DND-41 (cell line): ENCODE data around the gene PROCR.

Source experiments
- ATAC-seq: fragments of 200-7000 bp; cut with Tn5 transposase; 3 replicates; pipeline ENCODE4 v1.9.1; 2021; ENCODE audit warnings: low read depth; ENCODE audit not compliant: insufficient read depth
- DNase-seq: peaks from one replicate; pipeline ENCODE4 v3.0.0-alpha.2; 2020
- H2AFZ ChIP-seq: 2 replicates; pipeline ENCODE4 v1.6.0; 2012; ENCODE audit warnings: low read depth, low read length
- H3K27ac ChIP-seq: 2 replicates; pipeline ENCODE4 v1.5.1; 2012; ENCODE audit warnings: low read length, inconsistent platforms
- H3K27me3 ChIP-seq: fragments of 200-600 bp; sonication (generic); 2 replicates; pipeline ENCODE4 v1.6.0; 2012; ENCODE audit warnings: low read length, mild to moderate bottlenecking, inconsistent platforms; ENCODE audit not compliant: insufficient read depth, poor library complexity
- H3K36me3 ChIP-seq: 2 replicates; pipeline ENCODE4 v1.5.1; 2012; ENCODE audit warnings: low read length, inconsistent platforms; ENCODE audit not compliant: insufficient read depth
- H3K4me1 ChIP-seq: 2 replicates; pipeline ENCODE4 v1.5.1; 2012; ENCODE audit warnings: mild to moderate bottlenecking, low read length; ENCODE audit not compliant: insufficient read depth
- H3K4me2 ChIP-seq: 2 replicates; pipeline ENCODE4 v1.6.0; 2012; ENCODE audit warnings: mild to moderate bottlenecking, moderate library complexity, low read length, inconsistent platforms; ENCODE audit not compliant: insufficient read depth
- H3K4me3 ChIP-seq, 2 experiments: fragments of 200-600 bp in 1 of 2; shearing (Covaris generic) in 1 of 2; 2 replicates each; pipeline ENCODE4 v1.5.1; 2012 to 2016; ENCODE audit warnings: inconsistent platforms in 2 of 2, low read length in 2 of 2, mild to moderate bottlenecking in 2 of 2, low read depth in 1 of 2, moderate library complexity in 1 of 2
- H3K79me2 ChIP-seq: 2 replicates; pipeline ENCODE4 v1.6.0; 2012; ENCODE audit warnings: low read length, inconsistent platforms; ENCODE audit not compliant: insufficient read depth
- H3K9ac ChIP-seq: 2 replicates; pipeline ENCODE4 v1.6.0; 2012; ENCODE audit warnings: low read depth, mild to moderate bottlenecking, inconsistent platforms, low read length, moderate library complexity
- H3K9me3 ChIP-seq: 2 replicates; pipeline ENCODE4 v1.5.1; 2012; ENCODE audit warnings: low read length, moderate library complexity, mild to moderate bottlenecking, inconsistent platforms; ENCODE audit not compliant: insufficient read depth, severe bottlenecking
- H4K20me1 ChIP-seq: 2 replicates; pipeline ENCODE4 v1.6.0; 2012; ENCODE audit warnings: low read length; ENCODE audit not compliant: insufficient read depth
- EZH2 ChIP-seq: IDR thresholded peaks from 3 replicates; pipeline ENCODE4 v1.6.1; 2012; ENCODE audit warnings: borderline replicate concordance, low read depth, mild to moderate bottlenecking, moderate library complexity, low read length, inconsistent platforms; ENCODE audit not compliant: severe bottlenecking
- TF ChIP-seq, protein P1 (sequence below): IDR thresholded peaks from 2 replicates; pipeline ENCODE4 v1.5.1; 2012; ENCODE audit warnings: borderline replicate concordance, low read length, moderate library complexity, mild to moderate bottlenecking; ENCODE audit not compliant: poor library complexity, severe bottlenecking; ENCODE audit errors: extremely low read depth

The PROCR gene

DNA sequence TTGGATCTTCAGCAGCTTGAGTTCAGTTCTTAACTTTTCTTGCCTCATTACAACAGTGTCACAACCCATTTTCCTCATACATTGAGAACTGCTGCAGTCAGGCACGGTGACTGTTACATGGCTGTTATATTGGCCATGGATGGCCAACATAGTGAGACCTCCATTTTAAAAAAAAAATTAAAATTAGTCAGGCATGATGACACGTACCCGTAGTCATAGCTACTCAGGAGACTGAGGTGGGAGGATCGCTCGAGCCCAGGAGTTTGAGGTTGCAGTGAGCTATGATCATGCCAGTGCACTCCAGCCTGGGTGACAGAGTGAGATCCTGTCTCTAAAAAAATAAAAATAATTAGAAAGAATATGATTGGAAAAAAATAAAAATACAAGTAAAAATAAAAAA, 44.7 kb downstream of the PROCR start:
- no peak overlapping the region for H3K4me3 ChIP-seq
- no peaks in the 10 kb centered on the region for H4K20me1 ChIP-seq
- no peak overlapping the region for H2AFZ ChIP-seq
- H3K9ac ChIP-seq = no peak overlapping the region
- peaks cover 9% of the 10 kb centered on the region for H3K27me3 ChIP-seq
- ATAC-seq (no peak), DNase-seq (no peak)
- H3K4me2 ChIP-seq = no peak overlapping the region
- H3K4me1 ChIP-seq = no peaks in the 10 kb centered on the region
- H3K36me3 ChIP-seq = no peaks in the 10 kb centered on the region
- no peak for TF ChIP-seq EZH2
- TF ChIP-seq, protein P1, sequence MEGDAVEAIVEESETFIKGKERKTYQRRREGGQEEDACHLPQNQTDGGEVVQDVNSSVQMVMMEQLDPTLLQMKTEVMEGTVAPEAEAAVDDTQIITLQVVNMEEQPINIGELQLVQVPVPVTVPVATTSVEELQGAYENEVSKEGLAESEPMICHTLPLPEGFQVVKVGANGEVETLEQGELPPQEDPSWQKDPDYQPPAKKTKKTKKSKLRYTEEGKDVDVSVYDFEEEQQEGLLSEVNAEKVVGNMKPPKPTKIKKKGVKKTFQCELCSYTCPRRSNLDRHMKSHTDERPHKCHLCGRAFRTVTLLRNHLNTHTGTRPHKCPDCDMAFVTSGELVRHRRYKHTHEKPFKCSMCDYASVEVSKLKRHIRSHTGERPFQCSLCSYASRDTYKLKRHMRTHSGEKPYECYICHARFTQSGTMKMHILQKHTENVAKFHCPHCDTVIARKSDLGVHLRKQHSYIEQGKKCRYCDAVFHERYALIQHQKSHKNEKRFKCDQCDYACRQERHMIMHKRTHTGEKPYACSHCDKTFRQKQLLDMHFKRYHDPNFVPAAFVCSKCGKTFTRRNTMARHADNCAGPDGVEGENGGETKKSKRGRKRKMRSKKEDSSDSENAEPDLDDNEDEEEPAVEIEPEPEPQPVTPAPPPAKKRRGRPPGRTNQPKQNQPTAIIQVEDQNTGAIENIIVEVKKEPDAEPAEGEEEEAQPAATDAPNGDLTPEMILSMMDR = no peak
- no peak overlapping the region for H3K27ac ChIP-seq
- no peaks in the 10 kb centered on the region for H3K79me2 ChIP-seq
- no peaks in the 10 kb centered on the region for H3K9me3 ChIP-seq

DNA sequence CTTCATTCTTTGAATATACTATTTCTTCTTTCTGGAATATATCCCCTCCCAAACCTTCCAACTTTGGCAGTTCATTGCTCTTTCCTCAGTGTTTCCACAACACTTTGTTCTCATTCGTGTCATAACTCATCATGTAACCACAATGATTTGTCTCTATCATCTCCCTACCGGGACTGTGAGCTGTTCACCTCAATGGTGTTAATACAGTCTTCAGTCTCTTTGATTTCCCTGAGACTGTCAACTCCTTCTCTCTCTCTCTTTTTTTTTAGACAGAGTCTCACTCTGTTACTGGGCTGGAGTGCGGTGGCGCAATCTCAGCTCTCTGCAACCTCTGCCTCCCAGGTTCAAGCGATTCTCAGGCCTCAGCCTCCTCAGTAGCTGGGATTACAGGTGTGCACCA, 52.1 kb downstream of the PROCR start:
- DNase-seq = no peak
- no peaks in the 10 kb centered on the region for H3K9me3 ChIP-seq
- no peak for ATAC-seq
- no peaks in the 10 kb centered on the region for H3K36me3 ChIP-seq
- H3K9ac ChIP-seq = no peak overlapping the region
- H3K4me3 ChIP-seq = no peak overlapping the region
- no peaks in the 10 kb centered on the region for H4K20me1 ChIP-seq
- H3K79me2 ChIP-seq = no peaks in the 10 kb centered on the region
- no peaks in the 10 kb centered on the region for H3K4me1 ChIP-seq
- no peak for TF ChIP-seq EZH2
- TF ChIP-seq, protein P1 = no peak
- H3K27ac ChIP-seq = no peak overlapping the region
- no peak overlapping the region for H3K4me2 ChIP-seq
- no peak overlapping the region for H2AFZ ChIP-seq
- peaks cover 25% of the 10 kb centered on the region for H3K27me3 ChIP-seq

GRCh38 chr20:35224536-35224935, 52.7 kb downstream of the PROCR start:
- Histone ChIP-seq H3K4me2 (no peak overlapping the region), H3K79me2 (no peaks in the 10 kb centered on the region), H4K20me1 (no peaks in the 10 kb centered on the region), H3K9ac (no peak overlapping the region), H2AFZ (no peak overlapping the region), H3K9me3 (no peaks in the 10 kb centered on the region), H3K27me3 (peaks cover 28% of the 10 kb centered on the region), H3K36me3 (no peaks in the 10 kb centered on the region), H3K4me3 (no peak overlapping the region), H3K27ac (no peak overlapping the region), H3K4me1 (no peaks in the 10 kb centered on the region)
- TF ChIP-seq EZH2 = no peak
- TF ChIP-seq, protein P1 = no peak
- no peak for ATAC-seq
- no peak for DNase-seq
